AG04449 (cell line): Measurements from ENCODE around the gene SLC2A14.
"Not testable (repeated sequence)": the region's sequence is repeated elsewhere in the genome, so short reads cannot be mapped to it uniquely, and the experiment has no call there.

ENCODE experiments used
- CTCF ChIA-PET: fragments of 350-600 bp; formaldehyde crosslinking; extraction: SDS; loops from one replicate; lab custom pipeline; 2021; ENCODE audit warnings: antibody characterized with exemption; lab: Yijun Ruan, JAX
- POLR2A ChIA-PET: fragments of 400-600, 350-600 bp; formaldehyde crosslinking; extraction: SDS; loops from one replicate; lab custom pipeline; 2020; ENCODE audit warnings: antibody characterized with exemption, inconsistent platforms; lab: Yijun Ruan, JAX
- DNase-seq: peaks from one replicate; pipeline ENCODE4 v3.0.0-alpha.2; 2010; ENCODE audit warnings: low read depth, low spot score
- H3K4me3 ChIP-seq: 2 replicates; pipeline ENCODE4 v1.5.1; 2011; ENCODE audit warnings: low read depth, mild to moderate bottlenecking, control low read depth, low read length
- CTCF ChIP-seq: IDR thresholded peaks from one replicate; pipeline ENCODE4 v1.5.1; 2011; ENCODE audit warnings: mild to moderate bottlenecking, moderate library complexity, low read length, control low read depth, inconsistent platforms; ENCODE audit not compliant: insufficient read depth; ENCODE audit errors: missing control alignments

Gene SLC2A14

GRCh38 chr12:7853557-7853956 lies 19.2 kb downstream of the SLC2A14 start:
- DNase-seq, result no peak
- CTCF ChIA-PET, result interaction anchor here (0.9 to 1.4 kb wide), 4 partner anchors 18 to 192 kb away, joined by 3 to 7 read pairs (median 3); no protein-coding TSS in a partner anchor
- POLR2A ChIA-PET, result no interaction called here

GRCh38 chr12:7851622-7852081 lies 21.1 kb downstream of the SLC2A14 start:
- CTCF ChIA-PET, result interaction anchor here (0.8 to 1.7 kb wide), 4 partner anchors 15 to 194 kb away, joined by 3 to 9 read pairs (median 4); no protein-coding TSS in a partner anchor
- not testable (repeated sequence) for DNase-seq, H3K4me3 ChIP-seq
- POLR2A ChIA-PET, result interaction anchor here (1.0 kb wide), 1 partner anchor 85 kb away, joined by 3 read pairs; the partner anchor contains the start of gene SLC2A3

More at GRCh38 chr12:7853557-7853956, 19.2 kb downstream of the SLC2A14 start:
- no peak for TF ChIP-seq CTCF
- H3K4me3 ChIP-seq, result no peak overlapping the region

GRCh38 chr12:7850099-7850498 lies 22.6 kb downstream of the SLC2A14 start:
- CTCF ChIA-PET, result interaction anchor here (0.9 to 1.7 kb wide), 2 partner anchors 13 to 83 kb away, joined by 4 to 9 read pairs; no protein-coding TSS in a partner anchor
- DNase-seq, POLR2A ChIA-PET, H3K4me3 ChIP-seq: not testable (repeated sequence)

- POLR2A ChIA-PET, H3K4me3 ChIP-seq, CTCF ChIA-PET, DNase-seq: not testable (repeated sequence)
Measured at GRCh38 chr12:7848098-7848422, 24.7 kb downstream of the SLC2A14 start.

- POLR2A ChIA-PET, DNase-seq, H3K4me3 ChIP-seq: not testable (repeated sequence)
- CTCF ChIA-PET, result interaction anchor here (0.7 kb wide), 1 partner anchor 264 kb away, joined by 3 read pairs; no protein-coding TSS in a partner anchor
Measured at GRCh38 chr12:7847226-7848097, 25.3 kb downstream of the SLC2A14 start.

- ChIA-PET CTCF (interaction anchor here (1.4 kb wide), 1 partner anchor 12 kb away, joined by 4 read pairs; no protein-coding TSS in a partner anchor), POLR2A (no interaction called here)
- no peak for DNase-seq
- TF ChIP-seq CTCF, result no peak
- no peak overlapping the region for H3K4me3 ChIP-seq
Measured at GRCh38 chr12:7844116-7844515, 28.6 kb downstream of the SLC2A14 start.

- CTCF ChIA-PET, result interaction anchor here (1.4 kb wide), 1 partner anchor 11 kb away, joined by 4 read pairs; no protein-coding TSS in a partner anchor
- DNase-seq, POLR2A ChIA-PET, H3K4me3 ChIP-seq: not testable (repeated sequence)
Measured at GRCh38 chr12:7843583-7843982, 29.1 kb downstream of the SLC2A14 start.

- H3K4me3 ChIP-seq, DNase-seq, POLR2A ChIA-PET, CTCF ChIA-PET: not testable (repeated sequence)
Measured at GRCh38 chr12:7843149-7843548, 29.6 kb downstream of the SLC2A14 start.

- DNase-seq, POLR2A ChIA-PET, H3K4me3 ChIP-seq: not testable (repeated sequence)
- CTCF ChIA-PET, result interaction anchor here (0.6 kb wide), 1 partner anchor 661 kb away, joined by 3 read pairs; no protein-coding TSS in a partner anchor
Measured at GRCh38 chr12:7842444-7842843, 30.3 kb downstream of the SLC2A14 start.

GRCh38 chr12:7839848-7840247 lies 32.9 kb downstream of the SLC2A14 start:
- CTCF ChIA-PET, POLR2A ChIA-PET, DNase-seq, H3K4me3 ChIP-seq: not testable (repeated sequence)

- H3K4me3 ChIP-seq, POLR2A ChIA-PET, CTCF ChIA-PET, DNase-seq: not testable (repeated sequence)
Measured at GRCh38 chr12:7839226-7839625, 33.5 kb downstream of the SLC2A14 start.
